Common myeloid progenitor, CD34-positive (primary cell): ENCODE data around the gene METTL22.

Source experiments
- CTCF ChIA-PET: fragments of 350-600 bp; sonication (Branson Sonifier 250); formaldehyde crosslinking; loops from one replicate; lab custom pipeline; 2021; ENCODE audit warnings: antibody characterized with exemption; lab: Charles Lee
- POLR2A ChIA-PET: fragments of 350-600 bp; sonication (Branson Sonifier 250); formaldehyde crosslinking; loops from one replicate; lab custom pipeline; 2021; ENCODE audit warnings: antibody characterized with exemption; lab: Charles Lee
- DNase-seq, 3 donors: peaks; one replicate each; pipeline versions ENCODE4 v3.0.0 to v3.0.0-alpha.2; 2013
- H3K27ac ChIP-seq, 2 experiments: 1 replicate in 1 of 2; 2 replicates in 1 of 2; pipeline ENCODE4 v1.7.0; 2013; ENCODE audit warnings: inconsistent platforms in 2 of 2, low read length in 2 of 2, mild to moderate bottlenecking in 2 of 2, low read depth in 1 of 2, moderate library complexity in 1 of 2; ENCODE audit not compliant: severe bottlenecking in 2 of 2, insufficient read depth in 1 of 2, poor library complexity in 1 of 2
- H3K27me3 ChIP-seq, 5 experiments: replicated peaks in 2 of 5; 1 replicate in 3 of 5; 2 replicates in 2 of 5; pipeline versions ENCODE4 v1.6.1 to v1.7.0; 2013; ENCODE audit warnings: low read length in 4 of 5, mild to moderate bottlenecking in 2 of 5, moderate library complexity in 2 of 5, inconsistent platforms in 1 of 5; ENCODE audit not compliant: insufficient read depth in 5 of 5, control insufficient read depth in 4 of 5
- H3K36me3 ChIP-seq, 4 experiments: 1 replicate in 2 of 4; 2 replicates in 2 of 4; pipeline versions ENCODE4 v1.6.1 to v1.7.0; 2013; ENCODE audit warnings: low read length in 3 of 4, control low read depth in 1 of 4, mild to moderate bottlenecking in 1 of 4; ENCODE audit not compliant: control insufficient read depth in 4 of 4, insufficient read depth in 4 of 4
- H3K4me1 ChIP-seq, 4 experiments: 1 replicate in 3 of 4; 2 replicates in 1 of 4; pipeline versions ENCODE4 v1.6.1 to v1.7.1; 2013; ENCODE audit warnings: low read length in 3 of 4, mild to moderate bottlenecking in 3 of 4, control low read depth in 1 of 4, inconsistent platforms in 1 of 4, moderate library complexity in 1 of 4; ENCODE audit not compliant: control insufficient read depth in 4 of 4, insufficient read depth in 4 of 4; ENCODE audit errors: control extremely low read depth in 1 of 4
- H3K4me3 ChIP-seq, 7 experiments: 1 replicate in 4 of 7; 2 replicates in 3 of 7; pipeline versions ENCODE4 v1.5.1 to v1.7.0; 2013; ENCODE audit warnings: mild to moderate bottlenecking in 7 of 7, low read length in 6 of 7, moderate library complexity in 6 of 7, inconsistent platforms in 2 of 7, low read depth in 2 of 7, control low read depth in 1 of 7; ENCODE audit not compliant: insufficient read depth in 4 of 7, control insufficient read depth in 1 of 7; ENCODE audit errors: extremely low read depth in 1 of 7
- H3K9me3 ChIP-seq, 5 experiments: 1 replicate in 4 of 5; 2 replicates in 1 of 5; pipeline versions ENCODE4 v1.6.1 to v1.7.1; 2013; ENCODE audit warnings: low read length in 4 of 5, mild to moderate bottlenecking in 2 of 5, inconsistent platforms in 1 of 5, low read depth in 1 of 5, moderate library complexity in 1 of 5; ENCODE audit not compliant: control insufficient read depth in 4 of 5, insufficient read depth in 2 of 5; ENCODE audit errors: control extremely low read depth in 1 of 5
- WGBS: methylation state at CpG from one replicate; pipeline ENCODE4 v1.1.5; 2013; ENCODE audit not compliant: insufficient coverage; 5-methylcytosine and 5-hydroxymethylcytosine counted together

The METTL22 gene

DNA sequence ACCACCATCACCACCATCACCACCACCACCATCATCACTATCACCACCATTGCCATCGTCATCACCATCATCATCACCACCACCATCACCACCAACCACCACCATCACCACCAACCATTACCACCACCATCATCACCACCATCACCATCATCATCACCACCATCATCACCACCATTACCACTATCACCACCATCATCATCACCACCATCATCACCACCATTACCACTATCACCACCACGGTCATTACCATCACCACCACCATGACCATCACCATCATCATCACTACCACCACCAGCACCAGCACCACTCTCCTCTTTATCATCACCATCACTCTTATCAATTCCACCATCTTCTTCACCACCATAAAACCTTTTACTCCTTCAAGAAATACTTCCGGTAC, 30.0 kb upstream of the METTL22 start:
- WGBS, result 96% methylated on average over 2 of the region's 3 CpGs
- POLR2A ChIA-PET, result no interaction called here

DNA sequence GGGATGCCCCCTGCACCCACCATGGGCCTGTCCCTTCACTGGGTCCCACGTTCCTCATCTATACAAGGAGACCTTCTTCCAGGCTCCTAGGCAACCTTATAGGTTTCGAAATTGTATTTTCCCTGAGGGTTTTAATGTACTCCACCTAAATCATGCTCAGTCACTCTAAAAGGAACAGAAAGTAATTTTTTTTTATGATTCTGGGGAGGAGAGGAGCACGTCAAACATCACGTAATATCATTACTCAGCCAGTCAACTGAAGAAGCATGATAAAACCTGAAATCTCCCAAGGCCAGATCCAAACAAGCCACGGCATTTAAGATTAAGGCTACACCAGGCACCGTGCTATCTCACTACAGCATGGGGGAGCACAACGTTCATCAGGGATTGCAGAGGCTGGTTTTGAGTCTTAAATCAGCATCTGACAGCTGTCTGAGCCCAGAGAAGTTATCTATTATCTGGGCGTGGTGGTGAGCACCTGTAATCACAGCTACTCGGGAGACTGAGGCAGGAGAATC, 27.3 kb upstream of the METTL22 start:
- 82% methylated on average over 5 of the region's 9 CpGs for WGBS
- Histone ChIP-seq H3K4me1 (peaks cover 0 to 10% (median 4%) of the 10 kb centered on the region in 4 experiments), H3K9me3 (peaks cover 0 to 17% (median 8%) of the 10 kb centered on the region in 5 experiments), H3K4me3 (no peak overlapping the region), H3K27ac (no peak overlapping the region), H3K36me3 (no peaks in the 10 kb centered on the region), H3K27me3 (peaks cover 6 to 47% (median 27%) of the 10 kb centered on the region in 5 experiments)
- peak; percentile 51 to 76 (median 52) for DNase-seq
- POLR2A ChIA-PET, result no interaction called here
- CTCF ChIA-PET, result no interaction called here

More for the DNA sequence above, 30.0 kb upstream of the METTL22 start:
- no peak for DNase-seq
- Histone ChIP-seq H3K9me3 (peaks cover 0 to 11% (median 8%) of the 10 kb centered on the region in 5 experiments), H3K27ac (no peak overlapping the region), H3K36me3 (no peaks in the 10 kb centered on the region), H3K27me3 (peaks cover 22 to 72% (median 41%) of the 10 kb centered on the region in 5 experiments), H3K4me3 (no peak overlapping the region), H3K4me1 (peaks cover 0 to 12% (median 6%) of the 10 kb centered on the region in 4 experiments)
- CTCF ChIA-PET, result no interaction called here

DNA sequence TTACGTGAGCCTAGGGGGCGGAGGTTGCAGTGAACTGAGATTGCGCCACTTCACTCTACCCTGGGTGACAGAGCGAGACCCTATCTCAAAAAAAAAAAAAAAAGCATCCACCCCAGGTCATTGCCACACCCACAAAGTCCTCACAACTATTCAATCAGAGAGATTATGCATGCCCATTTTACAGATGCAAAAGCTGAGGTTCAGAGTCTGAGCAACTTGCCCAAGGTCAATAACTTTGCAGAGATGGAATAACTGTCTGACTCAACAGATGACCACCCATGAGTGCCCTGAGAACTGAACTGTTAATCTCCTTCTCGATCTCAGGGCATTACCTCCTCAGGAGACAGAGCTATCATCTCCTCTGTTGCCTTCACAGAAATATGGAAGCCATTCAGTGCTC, 25.7 kb upstream of the METTL22 start:
- no peaks in the 10 kb centered on the region for H3K4me1 ChIP-seq
- no peak overlapping the region for H3K27ac ChIP-seq
- DNase-seq, result no peak
- peaks cover 0 to 15% (median 8%) of the 10 kb centered on the region in 5 experiments for H3K9me3 ChIP-seq
- no peaks in the 10 kb centered on the region for H3K36me3 ChIP-seq
- WGBS, result 100% methylated on average over 1 of the region's 5 CpGs
- POLR2A ChIA-PET, result no interaction called here
- H3K4me3 ChIP-seq, result no peak overlapping the region
- CTCF ChIA-PET, result no interaction called here
- H3K27me3 ChIP-seq, result peaks cover 4 to 31% (median 16%) of the 10 kb centered on the region in 5 experiments

DNA sequence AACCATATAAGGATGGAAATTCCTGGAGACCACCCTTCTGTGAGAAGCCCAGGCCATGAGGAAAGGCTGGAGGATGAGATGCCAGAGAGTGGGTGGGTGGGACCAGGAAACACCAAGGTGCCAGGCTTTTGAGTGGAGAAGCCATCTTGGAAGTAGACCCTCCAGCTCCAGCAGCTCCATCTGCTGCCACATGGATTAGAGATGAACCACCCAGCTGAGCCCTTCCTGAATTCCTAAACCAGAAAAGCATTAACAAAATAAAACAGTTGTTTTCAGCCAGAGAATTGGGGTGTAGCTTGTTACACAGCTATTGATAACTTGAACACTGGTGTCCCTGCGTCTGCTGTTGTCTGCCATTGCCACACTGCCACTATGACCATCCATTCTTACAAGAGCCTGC, 24.9 kb upstream of the METTL22 start:
- no peak overlapping the region for H3K27ac ChIP-seq
- H3K4me1 ChIP-seq, result no peaks in the 10 kb centered on the region
- 100% methylated on average over 1 of the region's 1 CpG for WGBS
- H3K4me3 ChIP-seq, result no peak overlapping the region
- H3K36me3 ChIP-seq, result no peaks in the 10 kb centered on the region
- no peak for DNase-seq
- peaks cover 6 to 23% (median 15%) of the 10 kb centered on the region in 5 experiments for H3K27me3 ChIP-seq
- POLR2A ChIA-PET, result no interaction called here
- CTCF ChIA-PET, result interaction anchor here (0.9 to 1.3 kb wide), 2 partner anchors 22 to 24 kb away, joined by 3 to 4 read pairs; no protein-coding TSS in a partner anchor
- H3K9me3 ChIP-seq, result peaks cover 0 to 12% (median 6%) of the 10 kb centered on the region in 5 experiments

DNA sequence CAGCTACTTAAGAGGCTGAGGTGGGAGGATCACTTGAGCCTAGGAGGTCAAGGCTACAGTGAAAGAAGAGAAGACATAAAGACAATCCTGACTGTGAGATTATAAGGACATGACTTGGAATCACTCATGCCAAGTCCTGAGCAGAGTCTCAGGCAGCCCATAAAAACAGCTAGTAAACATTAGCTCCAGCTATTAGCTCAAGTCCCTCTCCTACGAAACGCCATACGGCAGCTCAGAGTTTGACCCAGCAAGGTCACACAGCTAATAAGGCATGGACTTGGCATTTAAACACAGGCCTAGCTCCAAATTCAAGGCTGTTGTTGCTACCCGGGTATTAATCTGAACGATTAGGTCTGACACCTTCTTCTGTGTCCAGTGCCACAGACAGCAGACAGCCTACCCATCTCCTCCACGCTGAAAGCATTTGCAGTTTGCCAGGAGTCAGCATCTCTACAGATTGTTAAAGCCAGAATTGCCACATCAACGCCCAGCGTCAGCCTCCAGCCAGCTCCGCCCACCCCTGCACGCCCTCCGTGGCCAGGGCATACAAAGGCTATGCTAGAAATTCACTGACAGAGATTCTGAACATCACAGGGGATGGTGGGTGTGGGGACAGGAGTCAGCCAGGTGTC, 21.2 kb upstream of the METTL22 start:
- Histone ChIP-seq H3K27ac (no peak overlapping the region), H3K9me3 (peaks cover 0 to 12% (median 0%) of the 10 kb centered on the region in 5 experiments), H3K4me1 (no peaks in the 10 kb centered on the region), H3K27me3 (peaks cover 0 to 4% (median 3%) of the 10 kb centered on the region in 5 experiments), H3K4me3 (no peak overlapping the region), H3K36me3 (no peaks in the 10 kb centered on the region)
- no peak for DNase-seq
- CTCF ChIA-PET, result interaction anchor here (1.7 kb wide), 1 partner anchor 17 kb away, joined by 5 read pairs; no protein-coding TSS in a partner anchor
- POLR2A ChIA-PET, result no interaction called here
- WGBS, result 92% methylated on average over 11 of the region's 11 CpGs

DNA sequence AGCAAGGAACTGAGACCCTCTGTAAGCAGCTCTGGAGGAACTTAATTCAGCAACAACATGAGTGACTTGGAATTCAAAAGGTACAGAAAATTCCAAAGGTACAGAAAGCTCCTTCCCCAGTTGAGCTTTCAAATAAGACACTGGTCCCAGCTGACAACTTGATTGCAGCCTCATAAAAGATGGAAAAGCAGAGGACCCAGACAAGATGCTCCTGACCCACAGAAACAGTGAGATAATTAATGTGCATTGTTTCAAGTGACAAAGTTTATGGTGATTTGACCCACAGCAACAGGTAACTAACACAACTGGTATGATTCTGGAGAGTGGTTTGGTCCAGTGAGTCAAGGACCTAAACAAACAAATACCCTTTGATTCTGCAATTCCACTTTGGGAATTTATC, 15.9 kb upstream of the METTL22 start:
- Histone ChIP-seq H3K27ac (no peak overlapping the region), H3K4me3 (no peak overlapping the region), H3K27me3 (peaks cover 0 to 7% (median 5%) of the 10 kb centered on the region in 5 experiments), H3K9me3 (peaks cover 0 to 2% (median 0%) of the 10 kb centered on the region in 5 experiments), H3K36me3 (no peaks in the 10 kb centered on the region), H3K4me1 (no peaks in the 10 kb centered on the region)
- ChIA-PET POLR2A (no interaction called here), CTCF (no interaction called here)
- DNase-seq, result no peak

DNA sequence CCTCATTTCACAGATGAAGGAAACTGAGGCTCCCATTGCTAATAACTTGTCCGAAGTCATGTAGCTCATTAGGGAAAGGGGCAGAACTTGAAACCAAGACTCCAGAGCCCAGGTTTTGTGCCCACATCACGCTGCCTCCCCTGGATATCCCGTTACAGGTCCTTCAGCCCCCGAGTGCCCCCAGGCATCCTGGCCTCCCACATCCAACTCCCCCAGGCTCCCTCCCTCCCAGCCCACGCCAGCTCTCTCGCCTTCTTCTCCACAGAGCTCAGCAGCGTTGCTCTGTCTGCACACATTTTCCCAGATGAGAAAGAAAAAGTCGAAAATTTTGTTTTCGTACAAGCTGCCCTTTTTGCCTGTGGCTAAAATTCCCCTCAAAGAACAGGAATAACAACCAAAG, 14.3 kb upstream of the METTL22 start:
- no peaks in the 10 kb centered on the region for H3K36me3 ChIP-seq
- ChIA-PET POLR2A (no interaction called here), CTCF (interaction anchor here (0.7 kb wide), 2 partner anchors 9 to 122 kb away, joined by 3 read pairs; no protein-coding TSS in a partner anchor)
- no peaks in the 10 kb centered on the region for H3K4me1 ChIP-seq
- no peak overlapping the region for H3K4me3 ChIP-seq
- no peak for DNase-seq
- H3K9me3 ChIP-seq, result no peaks in the 10 kb centered on the region
- peaks cover 0 to 7% (median 5%) of the 10 kb centered on the region in 5 experiments for H3K27me3 ChIP-seq
- 89% methylated on average over 8 of the region's 9 CpGs for WGBS
- H3K27ac ChIP-seq, result no peak overlapping the region
